GM15510 (cell line): ENCODE measurements around the gene AP4B1.

Source experiments
- POLR2A ChIP-seq: IDR thresholded peaks from 3 replicates; pipeline ENCODE4 v1.6.1; 2011; ENCODE audit warnings: borderline replicate concordance; ENCODE audit not compliant: insufficient read length; ENCODE audit errors: extremely low read depth

Gene AP4B1

GRCh38 chr1:113913887-113914664 is 9.5 kb upstream of the AP4B1 start:
- no peak for TF ChIP-seq POLR2A

GRCh38 chr1:113913312-113913668 is 8.7 kb upstream of the AP4B1 start:
- no peak for TF ChIP-seq POLR2A

GRCh38 chr1:113912594-113913311 is 8.2 kb upstream of the AP4B1 start:
- TF ChIP-seq POLR2A: no peak

- TF ChIP-seq POLR2A: no peak
Measured at GRCh38 chr1:113905435-113905861, 849 bp upstream of the AP4B1 start.

GRCh38 chr1:113904293-113904673 is 316 bp downstream of the AP4B1 start:
- no peak for TF ChIP-seq POLR2A

GRCh38 chr1:113903501-113904292 is 902 bp downstream of the AP4B1 start:
- TF ChIP-seq POLR2A: no peak

GRCh38 chr1:113901191-113901590 is 3.4 kb downstream of the AP4B1 start:
- TF ChIP-seq POLR2A: no peak

- TF ChIP-seq POLR2A: no peak
Measured at GRCh38 chr1:113899111-113899510, 5.5 kb downstream of the AP4B1 start.

- TF ChIP-seq POLR2A: no peak
Measured at GRCh38 chr1:113898241-113898814, 6.3 kb downstream of the AP4B1 start.

GRCh38 chr1:113895961-113896360 is 8.6 kb downstream of the AP4B1 start:
- TF ChIP-seq POLR2A: no peak

- no peak for TF ChIP-seq POLR2A
Measured at GRCh38 chr1:113895098-113895497, 9.5 kb downstream of the AP4B1 start.

GRCh38 chr1:113893267-113893666 is 11.3 kb downstream of the AP4B1 start:
- TF ChIP-seq POLR2A: no peak

GRCh38 chr1:113891631-113892220 is 12.9 kb downstream of the AP4B1 start:
- no peak for TF ChIP-seq POLR2A

GRCh38 chr1:113890816-113891215 is 13.8 kb downstream of the AP4B1 start:
- TF ChIP-seq POLR2A: no peak

GRCh38 chr1:113887402-113888175 is 17.0 kb downstream of the AP4B1 start, which contains the start of gene BCL2L15:
BCL2L15 (minus strand) TSS chr1:113887581; CDS start chr1:113887375, 206 bp downstream.
- no peak for TF ChIP-seq POLR2A
